HL-60 (cell line): ENCODE data around the gene MPRIP.

Experiments
- CTCF ChIP-seq: IDR thresholded peaks from one replicate; pipeline ENCODE4 v1.5.1; 2011; ENCODE audit warnings: low read length, control low read depth, inconsistent platforms; ENCODE audit not compliant: insufficient read depth
- POLR2AphosphoS5 ChIP-seq: IDR thresholded peaks from 2 replicates; pipeline ENCODE4 v1.6.1; 2012; ENCODE audit warnings: low read depth

- no peak for TF ChIP-seq CTCF
- no peak for TF ChIP-seq POLR2AphosphoS5
Observed at GRCh38 chr17:17232303-17232621, 190.0 kb downstream of the MPRIP start.
